HG03442 (cell line): ENCODE measurements around the gene ADAM33.
A peak's percentile ranks its signal among the peaks of the same experiment; 100 is the strongest.

Source experiments
- ATAC-seq: cut with Tn5 transposase; IDR thresholded peaks from one replicate; pipeline ENCODE4 v1.9.1; 2021; ENCODE audit warnings: mild to moderate bottlenecking, moderate library complexity; ENCODE audit not compliant: unreplicated experiment

ADAM33 gene

DNA sequence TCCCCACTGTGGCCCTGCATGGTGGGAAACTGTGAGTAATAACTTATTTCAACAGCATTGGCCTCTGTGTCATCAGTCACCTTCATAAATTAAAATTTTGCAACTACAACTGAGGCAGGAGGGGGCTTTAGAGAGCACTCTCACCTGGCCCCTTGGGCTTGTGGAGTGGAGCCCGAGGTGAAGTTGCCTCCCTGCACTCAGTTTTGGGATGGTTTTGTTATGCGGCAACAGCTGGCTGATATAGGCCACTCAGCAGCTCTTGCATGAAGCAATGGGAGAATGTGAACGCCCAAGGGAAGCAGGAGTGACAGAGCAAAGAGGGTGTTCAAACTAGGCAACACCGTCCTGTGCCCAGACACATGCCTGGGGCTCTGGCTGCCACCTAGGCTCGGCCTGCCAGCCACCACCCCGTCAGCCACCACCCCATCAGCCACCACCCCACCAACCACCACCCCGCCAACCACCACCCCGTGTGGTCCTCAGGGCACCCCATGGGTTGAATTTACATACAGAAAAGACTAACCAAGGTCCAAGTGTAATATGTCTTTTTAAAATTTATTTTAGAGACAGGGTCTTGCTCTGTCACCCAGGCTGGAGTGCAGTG is 14.3 kb downstream of the ADAM33 start:
- no peak for ATAC-seq

DNA sequence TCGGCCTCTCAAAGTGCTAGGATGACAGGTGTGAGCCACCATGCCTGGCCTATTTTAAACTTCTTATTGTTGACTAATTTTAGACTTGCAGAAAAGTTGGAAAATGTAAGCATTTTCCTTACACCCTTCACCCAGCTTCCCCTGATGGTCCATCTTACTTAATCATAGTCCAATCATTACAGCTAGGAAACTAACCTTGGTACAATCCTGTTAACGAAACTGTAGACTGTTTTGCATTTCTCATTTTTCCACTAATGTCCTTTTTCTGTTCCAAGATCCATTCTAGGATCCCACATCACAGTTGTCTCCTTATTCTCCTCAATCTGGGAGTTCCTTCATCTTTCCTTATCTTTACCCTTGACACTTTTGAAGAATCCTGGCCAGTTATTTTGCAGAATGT is 18.0 kb downstream of the ADAM33 start:
- ATAC-seq = no peak

DNA sequence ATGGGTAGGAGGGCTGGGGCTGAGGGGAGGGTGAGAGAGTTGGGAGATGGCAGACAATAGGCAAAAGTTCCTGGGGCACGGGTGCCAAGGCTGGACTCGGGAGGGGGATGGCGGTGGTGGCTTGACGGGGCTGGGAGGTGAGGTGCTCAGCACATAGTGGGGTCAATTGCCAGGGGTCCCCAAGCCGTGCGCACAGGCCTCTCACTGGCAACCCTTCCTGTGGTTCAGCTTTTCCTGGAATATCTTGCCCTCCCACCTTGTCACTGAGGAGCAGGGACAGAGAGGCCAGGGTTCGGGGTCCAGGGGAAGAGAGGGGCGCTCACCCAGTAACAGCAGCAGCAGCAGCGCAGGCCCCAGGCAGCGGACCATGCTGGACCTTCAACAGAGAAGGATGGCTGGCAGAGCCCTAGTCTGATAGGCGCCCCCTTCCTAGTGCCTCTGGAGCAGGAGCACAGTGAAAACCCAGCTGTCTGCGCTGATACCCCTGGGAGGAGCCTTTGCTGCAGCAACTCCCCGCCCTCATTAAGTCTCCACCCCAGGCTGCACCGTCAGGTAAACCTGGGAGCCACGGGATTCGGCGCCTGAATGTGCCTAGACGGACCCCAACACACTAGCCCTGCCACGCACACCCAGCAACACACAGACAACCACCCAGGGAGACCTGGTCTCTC is 18.6 kb downstream of the ADAM33 start, which contains the start of gene GFRA4:
Gene GFRA4 (minus strand): TSS at position 369 of the 671 bp plus-strand sequence. CDS start 0 bp downstream, at position 369.
- no peak for ATAC-seq

DNA sequence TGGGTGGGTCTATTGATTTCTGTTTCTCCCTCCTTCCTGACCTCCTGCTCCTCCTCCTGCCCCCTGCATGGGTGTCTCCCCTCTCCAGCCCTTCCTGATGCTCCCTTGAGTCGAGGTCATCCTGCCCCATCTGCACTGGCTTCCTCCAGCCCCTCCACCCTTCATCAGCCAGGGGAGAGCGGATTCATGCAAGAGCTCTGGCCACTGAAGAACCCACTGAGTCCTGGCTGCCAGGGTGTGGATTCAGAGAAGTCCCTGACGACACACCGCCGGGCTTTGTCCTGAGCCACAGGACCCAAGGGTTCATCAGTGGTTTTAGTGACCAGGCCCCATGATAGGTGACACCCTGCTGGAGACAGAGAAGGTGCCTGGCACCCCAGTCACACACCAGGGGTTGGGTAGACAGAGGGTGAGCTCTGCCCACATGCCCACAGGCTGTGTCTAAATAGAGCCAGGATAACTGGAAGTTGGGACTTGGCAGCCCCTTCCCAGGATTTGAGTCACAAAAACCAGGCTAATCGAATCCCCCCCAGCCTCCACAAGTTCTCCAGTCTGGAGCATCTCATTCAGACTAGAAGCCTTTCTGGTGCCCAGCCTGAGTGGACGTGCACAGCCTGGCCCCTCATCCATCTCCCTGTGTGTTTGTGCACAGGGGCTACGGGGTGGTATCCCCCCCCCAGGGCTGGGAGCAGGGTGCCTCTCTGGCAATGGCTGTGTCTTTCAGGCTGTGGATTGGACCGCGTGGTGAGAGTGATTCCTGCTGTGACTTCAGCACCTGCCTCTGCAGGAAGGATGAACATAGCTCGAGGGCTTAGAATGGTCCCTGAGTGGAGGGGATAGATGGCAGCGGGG is 19.8 kb downstream of the ADAM33 start:
- ATAC-seq = no peak

DNA sequence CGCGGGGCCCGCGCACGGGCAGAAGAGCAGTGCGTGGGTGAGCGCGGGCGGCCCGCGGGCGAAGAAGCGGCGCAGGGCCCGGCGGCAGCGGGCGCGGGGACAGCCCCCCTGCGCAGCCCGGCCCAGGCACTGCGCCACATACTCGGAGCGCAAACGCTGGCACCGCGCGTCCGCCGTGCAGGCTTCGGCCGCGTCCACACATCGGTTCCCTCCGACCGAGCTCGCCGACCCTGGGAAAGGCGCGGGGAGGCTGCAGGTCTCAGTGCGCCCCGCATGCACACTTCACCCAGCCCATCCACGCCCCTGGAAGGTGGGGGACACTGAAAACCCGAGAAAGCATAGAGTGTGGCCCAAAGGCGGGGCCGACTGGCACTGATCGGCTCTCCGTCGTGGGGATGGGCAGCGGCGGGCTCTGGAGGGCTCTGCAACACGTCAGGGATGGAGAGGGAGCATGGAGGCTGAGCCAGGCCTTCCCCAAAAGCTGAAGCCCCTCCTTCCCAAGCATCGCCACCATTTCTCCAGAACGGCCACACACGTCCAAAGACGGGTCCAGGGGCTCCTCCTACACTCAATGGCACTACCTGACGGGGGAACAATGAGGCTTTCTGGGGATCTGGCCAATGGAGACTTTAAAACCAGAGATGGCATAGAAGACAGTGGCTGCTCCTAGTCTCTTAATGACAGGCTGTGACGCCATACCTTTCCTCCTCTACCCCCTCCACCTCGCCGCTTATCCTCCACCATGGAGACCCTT is 20.6 kb downstream of the ADAM33 start:
- ATAC-seq = no peak

DNA sequence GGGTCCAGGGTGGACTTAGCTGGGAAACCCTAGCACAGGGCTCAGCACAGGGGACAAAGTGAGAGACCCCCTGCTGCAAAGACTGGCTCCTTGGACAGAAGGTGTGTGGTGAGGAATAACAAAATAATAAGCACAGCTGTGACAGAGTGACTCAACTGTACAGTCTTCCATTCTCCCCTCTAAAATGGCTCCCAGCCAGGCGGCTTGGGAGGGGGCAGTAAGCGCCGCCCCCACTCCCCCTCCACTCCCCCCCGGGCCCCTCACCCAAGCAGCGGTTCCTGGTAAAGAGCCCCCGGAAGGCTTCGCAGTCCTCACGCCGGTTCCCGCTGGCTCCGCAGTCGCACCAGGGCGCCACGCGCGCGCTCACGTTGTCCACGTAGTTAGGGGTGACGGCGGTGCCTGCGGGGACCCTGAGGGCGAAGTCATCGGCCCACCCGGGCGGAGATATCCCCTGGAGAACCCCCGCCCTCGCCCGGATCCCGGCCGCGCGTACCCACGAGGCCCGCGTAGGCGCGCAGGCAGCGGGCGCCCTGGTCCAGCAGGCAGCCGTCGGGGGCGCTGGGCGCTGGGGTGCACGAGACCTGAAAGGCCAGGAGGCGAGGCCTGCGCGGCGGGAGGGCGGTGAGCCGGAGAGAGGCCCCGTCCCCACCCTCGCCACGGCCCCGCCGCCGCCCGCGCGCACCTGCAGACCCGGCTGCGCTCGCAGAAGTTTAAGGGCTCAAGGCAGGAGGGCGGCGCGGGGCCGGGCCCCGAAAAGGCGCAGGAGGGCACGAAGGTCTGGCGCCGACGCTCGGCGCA is 21.3 kb downstream of the ADAM33 start:
- ATAC-seq = no peak

DNA sequence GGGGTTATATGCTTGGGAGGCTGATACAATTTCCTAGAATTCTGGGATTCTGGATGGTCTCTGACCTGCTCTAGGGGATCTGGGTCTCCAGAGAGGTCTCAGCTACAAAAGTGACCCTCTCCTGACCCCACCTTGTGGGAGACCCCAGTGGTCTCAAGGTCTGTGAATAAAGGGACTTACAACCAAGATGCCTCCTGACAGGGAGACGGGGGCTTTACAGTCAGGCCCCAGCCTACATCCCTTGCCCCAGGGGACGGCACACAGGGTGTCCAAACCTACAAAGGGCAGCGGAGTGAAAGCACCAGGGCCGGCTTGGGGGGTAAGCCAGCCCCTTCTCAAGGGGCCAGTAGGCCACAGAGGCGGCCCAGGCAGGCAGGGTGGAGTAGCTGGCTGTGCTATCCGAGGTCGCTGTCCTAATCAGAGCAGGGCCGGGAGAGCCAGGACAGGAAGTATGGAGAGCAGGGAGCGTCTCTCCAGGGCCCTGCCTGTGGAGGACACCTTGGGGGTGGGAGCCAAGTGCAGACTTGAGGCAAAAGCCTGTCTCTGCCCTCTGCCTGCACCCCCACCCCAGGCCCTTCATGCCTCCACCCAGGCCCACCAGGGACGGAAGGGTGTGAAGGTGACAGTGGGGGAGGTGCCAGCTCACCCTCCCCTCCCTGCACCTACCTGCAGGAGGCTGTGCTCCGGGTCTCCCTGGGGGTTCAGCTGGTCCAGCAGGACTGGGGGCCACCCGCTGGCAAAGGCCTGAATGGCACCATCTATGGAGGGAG is 22.1 kb downstream of the ADAM33 start:
- ATAC-seq = no peak

DNA sequence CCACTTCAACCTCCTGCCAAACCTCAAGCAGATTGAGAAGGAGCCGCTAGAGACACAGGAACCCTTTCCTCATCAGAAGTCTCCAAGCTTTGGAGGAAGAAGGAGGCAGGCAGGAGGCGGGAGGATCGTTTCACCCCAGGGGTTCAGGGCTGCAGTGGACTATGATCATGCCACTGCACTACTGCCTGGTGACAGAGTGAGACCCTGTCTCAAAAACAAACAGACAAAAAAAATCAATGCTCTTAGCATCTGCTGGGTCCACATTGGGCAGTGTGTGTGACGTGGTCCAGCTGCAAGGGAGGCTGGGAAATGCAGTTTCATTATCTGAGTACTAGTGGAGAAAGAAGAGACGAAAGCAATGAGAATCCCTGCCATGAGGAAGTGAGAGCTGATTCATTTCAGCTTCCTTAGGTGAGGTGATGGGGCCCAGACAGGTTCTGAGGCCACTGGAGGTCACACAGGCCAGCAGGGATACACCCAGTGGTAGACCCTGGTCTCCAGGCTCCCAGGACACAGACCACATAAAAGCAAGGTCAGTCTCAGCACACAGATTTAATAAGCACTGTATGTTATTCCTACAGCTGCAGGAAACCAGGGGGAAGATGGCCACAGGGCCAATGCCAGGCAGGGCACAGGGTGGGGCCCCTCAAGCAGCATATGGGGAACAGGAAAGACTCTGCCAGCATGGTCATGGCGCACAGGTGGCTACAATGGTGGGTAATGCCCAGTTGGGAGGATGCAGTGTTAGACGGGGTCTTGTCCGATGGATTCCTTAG is 22.9 kb downstream of the ADAM33 start:
- peak; percentile 88 for ATAC-seq

DNA sequence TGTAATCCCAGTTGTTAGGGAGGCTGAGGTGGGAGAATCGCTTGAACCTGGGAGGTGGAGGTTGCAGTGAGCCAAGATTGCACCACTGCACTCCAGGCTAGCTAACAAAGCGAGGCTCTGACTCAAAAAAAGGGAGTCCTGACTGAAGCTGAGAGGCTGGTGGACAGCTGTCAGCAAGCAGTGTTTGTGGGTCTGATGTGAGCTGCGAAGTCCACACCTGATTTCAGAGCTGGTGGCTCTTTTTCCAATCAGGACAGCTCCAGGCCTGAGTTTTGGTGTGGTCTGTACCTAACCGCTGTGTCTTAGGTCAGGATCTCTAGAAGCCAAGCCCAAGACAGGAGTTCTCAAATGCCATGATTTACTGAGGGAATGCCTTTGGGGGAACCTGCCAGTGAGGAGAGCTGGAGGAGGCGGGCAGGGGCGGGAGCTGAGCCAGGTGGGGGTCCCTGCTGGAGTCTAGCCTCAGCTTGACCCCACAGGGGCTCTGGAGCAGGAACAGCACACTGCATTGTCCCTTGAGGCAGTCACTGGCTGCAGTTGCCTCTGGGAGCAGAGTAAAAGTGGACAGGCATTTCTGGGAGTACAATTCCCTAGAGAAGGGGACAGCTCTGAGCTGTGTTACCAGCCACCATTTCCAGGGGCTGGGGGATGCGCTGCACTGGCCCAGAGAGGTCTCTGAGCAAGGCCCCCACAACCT is 23.6 kb downstream of the ADAM33 start:
- ATAC-seq = no peak

DNA sequence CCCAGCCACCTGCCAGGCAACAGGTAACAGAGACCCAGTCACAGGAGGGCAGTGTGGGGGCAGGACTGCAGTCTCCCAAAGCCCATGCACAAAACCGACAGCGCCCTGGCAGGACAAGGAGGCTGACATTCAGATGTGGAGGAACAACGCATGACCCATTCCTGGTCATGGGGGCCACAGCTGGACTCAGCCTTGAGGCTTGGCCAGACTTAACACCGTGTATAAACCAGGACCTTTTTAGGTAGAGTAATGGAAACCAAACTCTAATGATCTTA is 26.7 kb downstream of the ADAM33 start:
- no peak for ATAC-seq

DNA sequence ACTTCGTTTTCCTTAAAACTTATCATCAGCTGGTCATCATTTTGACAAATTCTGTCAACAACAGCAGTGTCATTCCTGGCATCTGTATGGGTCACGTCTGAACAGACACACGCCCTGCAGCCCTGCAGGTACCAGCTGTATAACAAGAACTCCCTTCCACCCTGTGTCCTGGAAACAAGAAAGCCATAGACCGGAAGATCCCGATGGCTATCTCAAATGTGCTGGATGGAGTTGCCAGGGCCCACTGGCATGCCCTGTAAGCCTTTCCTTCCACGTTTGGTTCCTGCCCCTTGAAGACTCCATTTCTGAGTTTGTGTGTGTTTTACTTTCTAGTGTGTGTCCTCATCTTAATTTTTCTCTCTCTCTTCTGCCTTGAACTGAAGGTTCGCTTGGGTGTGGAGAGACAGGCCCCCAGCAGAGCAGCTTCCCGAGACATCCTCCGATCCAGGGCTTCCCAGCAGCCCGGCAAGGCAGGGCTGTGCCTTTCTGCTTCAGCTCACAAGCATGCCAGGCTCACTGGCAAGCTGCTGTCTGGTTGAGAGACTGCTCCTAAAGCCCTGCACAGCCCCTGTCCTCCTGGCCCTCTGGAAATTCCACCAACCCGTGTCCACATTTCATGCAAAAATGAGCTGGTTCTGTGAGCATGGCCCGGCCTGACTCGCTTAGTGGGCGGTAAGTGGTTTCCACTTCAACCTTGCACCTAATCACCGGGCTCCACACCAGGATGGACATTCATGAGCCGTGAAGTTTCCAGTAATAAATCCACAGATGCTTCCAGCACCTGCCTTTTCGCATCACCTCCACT is 27.3 kb downstream of the ADAM33 start:
- no peak for ATAC-seq

DNA sequence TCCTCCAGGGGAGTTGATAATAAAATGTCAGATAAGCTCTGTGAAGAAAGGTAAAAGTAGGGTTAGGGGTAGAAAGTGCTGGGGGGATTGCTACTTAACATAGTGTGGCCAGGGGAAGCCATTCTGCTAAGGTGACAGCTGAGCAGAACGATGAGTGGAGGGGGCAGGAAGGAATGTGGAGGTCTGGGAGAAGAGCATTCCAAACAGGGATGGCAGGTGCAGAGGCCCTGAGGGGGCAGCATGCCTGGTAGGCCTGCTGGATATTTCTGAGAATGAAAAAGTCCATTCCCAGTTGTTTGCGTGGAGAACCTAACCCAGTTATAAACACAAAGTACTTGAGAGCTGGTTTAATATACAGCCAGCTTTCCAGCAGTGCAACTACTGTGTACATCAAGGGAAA is 27.9 kb downstream of the ADAM33 start:
- no peak for ATAC-seq

DNA sequence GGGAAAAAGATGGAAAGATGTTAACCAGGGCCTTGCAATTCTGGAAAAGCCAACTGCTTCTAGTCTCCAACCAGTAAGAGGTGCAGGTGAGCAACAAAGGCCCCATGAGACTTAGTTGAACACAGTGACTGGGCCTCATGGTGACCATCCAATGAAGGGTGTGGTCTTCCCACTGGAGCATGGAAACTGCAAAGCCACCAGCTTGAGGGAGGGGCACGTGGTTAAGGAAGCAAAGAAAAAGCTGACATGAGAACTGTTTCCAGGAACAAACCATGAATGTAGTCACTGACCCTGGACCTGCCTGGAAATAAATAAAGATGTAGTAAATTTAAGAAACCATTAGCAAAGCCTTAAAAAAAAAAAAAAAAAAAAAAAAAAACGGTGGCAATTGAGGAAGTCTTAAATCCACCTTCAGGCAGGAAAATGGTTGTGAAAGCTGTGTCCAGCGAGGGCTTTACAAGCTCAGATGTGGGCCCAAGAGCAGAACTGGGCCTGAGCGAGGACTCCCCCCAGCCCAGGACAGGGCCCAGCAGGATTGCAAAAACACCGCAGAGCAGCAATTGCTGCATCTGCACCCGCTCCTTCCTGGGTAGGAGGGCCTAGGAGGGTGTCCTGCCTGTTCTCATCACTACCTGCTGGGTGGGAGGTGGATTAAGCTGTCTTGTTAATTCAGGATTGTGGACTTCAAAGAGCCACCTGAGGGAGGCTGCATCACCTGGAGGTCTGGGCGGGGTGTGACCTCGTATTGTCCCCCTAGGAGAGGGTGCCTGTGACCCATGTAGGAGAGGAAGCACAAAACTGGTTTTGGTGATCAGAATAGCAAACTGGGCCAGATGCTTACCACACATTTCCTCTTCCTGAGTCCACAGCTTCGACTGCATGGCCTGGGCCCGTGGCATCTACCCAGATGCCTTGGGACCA is 28.9 kb downstream of the ADAM33 start:
- ATAC-seq = no peak

DNA sequence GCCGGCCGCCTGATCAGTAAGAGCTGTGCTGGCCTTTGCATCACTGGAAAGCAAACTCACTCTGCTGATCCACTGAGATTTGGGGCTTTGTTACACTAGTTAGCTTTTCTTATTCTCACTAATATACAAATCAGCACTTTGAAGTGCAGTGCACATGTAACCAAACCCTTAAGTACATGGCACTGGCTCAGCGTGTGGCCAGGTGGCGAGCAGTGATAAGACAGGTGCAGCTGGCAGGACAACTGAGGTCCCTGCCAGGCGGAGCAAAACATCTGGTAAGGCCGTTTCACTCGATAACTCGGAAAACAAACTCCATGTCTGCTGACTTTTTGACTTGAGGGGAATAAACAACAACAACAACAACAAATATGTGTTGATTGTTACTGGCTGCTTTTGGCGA is 29.6 kb downstream of the ADAM33 start:
- ATAC-seq = no peak

DNA sequence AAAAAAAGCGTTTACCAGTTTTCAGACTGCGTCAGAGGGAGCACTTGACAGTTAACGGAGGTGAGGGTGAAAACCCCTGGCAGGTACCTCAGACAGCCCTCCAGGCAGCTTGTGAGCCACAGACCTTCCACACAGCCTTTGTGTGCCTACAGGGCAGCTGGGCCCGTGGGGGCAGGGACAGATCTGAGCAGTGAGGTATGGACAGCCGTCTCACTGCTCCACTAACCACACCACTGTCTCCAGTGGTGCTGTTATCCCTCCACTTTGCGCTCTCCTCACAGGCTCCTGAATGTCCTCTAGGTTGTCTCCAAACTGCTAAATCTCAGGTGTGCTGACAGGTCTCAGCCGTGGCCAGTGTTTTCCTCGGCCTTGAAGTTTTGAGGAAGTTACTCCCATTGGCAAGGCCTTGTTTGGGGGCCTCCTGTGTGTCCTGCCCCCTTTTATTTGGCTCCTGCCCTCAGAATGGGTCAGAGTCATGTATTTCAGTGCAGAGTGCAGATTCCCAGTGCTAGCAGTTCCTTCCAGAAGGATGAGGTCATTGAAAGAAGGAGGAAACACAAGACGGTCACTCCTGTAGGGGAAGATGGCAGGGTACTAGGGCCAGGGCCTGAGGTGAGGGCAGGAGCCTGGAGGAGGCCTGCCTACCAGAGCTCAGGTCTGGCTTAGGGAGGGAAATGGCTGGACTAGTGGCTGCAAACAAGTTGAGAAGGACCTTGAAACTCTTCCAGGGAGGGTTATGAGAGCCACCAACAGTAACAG is 30.4 kb downstream of the ADAM33 start:
- no peak for ATAC-seq

DNA sequence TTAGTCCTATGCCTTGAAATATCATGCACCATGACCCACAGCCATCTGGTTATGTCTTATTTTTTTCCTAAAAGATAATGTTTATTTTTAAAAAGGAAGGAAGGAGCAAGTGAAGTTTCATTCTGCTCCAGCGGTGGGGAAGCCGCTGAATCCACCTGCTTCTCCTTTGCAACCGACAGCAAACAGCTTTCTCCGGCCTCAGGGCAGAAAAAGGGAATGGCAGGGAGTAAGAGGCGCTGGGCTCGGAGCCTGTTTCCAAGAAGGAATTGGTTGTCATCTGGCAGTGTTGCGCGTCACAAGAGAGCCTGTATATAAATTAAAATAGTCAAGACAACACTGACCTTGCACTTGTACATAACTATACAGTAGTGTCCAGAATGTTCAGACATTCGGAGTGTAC is 32.9 kb downstream of the ADAM33 start:
- ATAC-seq = no peak
